Measurements from ENCODE around the gene BIRC6.

DNA sequence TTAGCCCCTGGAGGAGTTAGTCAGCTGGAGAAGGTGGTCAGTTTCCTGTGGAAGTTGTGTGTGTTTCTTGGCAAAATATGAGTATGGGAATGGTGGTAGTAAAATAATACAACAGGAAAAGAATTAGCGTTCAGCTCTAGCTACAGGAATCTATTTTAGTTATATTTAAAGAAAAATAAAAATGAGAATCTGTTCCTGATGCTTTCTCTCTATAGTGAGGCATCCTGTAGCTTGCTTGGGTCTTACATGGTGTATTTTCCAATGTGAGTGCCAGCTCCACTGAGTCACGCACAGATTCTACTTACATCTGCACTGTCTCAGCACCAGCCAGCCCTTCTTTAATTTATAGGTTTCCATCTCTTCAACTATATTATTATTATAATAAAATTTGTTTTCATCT is 132.2 kb downstream of the BIRC6 start:
- TF ChIP-seq RORB (CRISPR knock-in tag; IDR thresholded peaks at IDR 0.05), result no peak
- no peak for TF ChIP-seq GABPB1 (CRISPR knock-in tag; IDR thresholded peaks at IDR 0.05)
- TF ChIP-seq NR1H2 (CRISPR knock-in tag; IDR thresholded peaks at IDR 0.05), result no peak
